H1 (cell line): ENCODE measurements around the gene MGMT. TPM values are rescaled to one million over a fixed set of nuclear protein-coding genes. Genes with fewer than 3 reads are reported as not detected.

Experiments
- ATF2 ChIP-seq: IDR thresholded peaks from 2 replicates; pipeline ENCODE4 v1.6.1; 2012; ENCODE audit warnings: low read length, inconsistent platforms
- CREB1 ChIP-seq: IDR thresholded peaks from 2 replicates; pipeline ENCODE4 v1.6.1; 2012; ENCODE audit warnings: inconsistent platforms
- POLR2A ChIP-seq, 2 experiments: IDR thresholded peaks; 1 replicate in 1 of 2; 2 replicates in 1 of 2; pipeline ENCODE4 v1.6.1; 2011; ENCODE audit warnings: low read depth in 2 of 2, low read length in 2 of 2, mild to moderate bottlenecking in 2 of 2; ENCODE audit errors: control extremely low read depth in 1 of 2
- RNF2 ChIP-seq: fragments of 200-900, 300-1000 bp; sonication (generic); IDR thresholded peaks from 2 replicates; pipeline ENCODE4 v1.7.1; 2016; ENCODE audit warnings: borderline replicate concordance, low read depth, mild to moderate bottlenecking, antibody characterized with exemption, low read length; ENCODE audit not compliant: poor library complexity, severe bottlenecking; ENCODE audit errors: missing control alignments
- polyA plus RNA-seq, 7 experiments: library from polyadenylated mRNA; depleted of rRNA in 3 of 7; stranded (reverse) in 5 of 7; unstranded in 2 of 7; fragments of >200 nt in 5 of 7; fragments of 200-250 nt in 2 of 7; gene quantifications; 1 replicate in 5 of 7; 2 replicates in 1 of 7; 4 replicates in 1 of 7; pipeline versions ENCODE4 v1.2.1 to v1.2.3, GENCODE V29; 2011 to 2013; ENCODE audit warnings: missing spikeins in 2 of 7, mixed read lengths in 2 of 7
- total RNA-seq: library from RNA; stranded (reverse); fragmentation: NEBNext Ultra II Directional; extraction: Animal tissue kit (Norgen Biotek cat#: 25700); gene quantifications from 2 replicates; pipeline ENCODE4 v1.2.1, GENCODE V29; 2021

Gene MGMT
- total and polyA plus RNA-seq, 2 of the 8 experiments (the other 6 are each of a cell fraction or from before 2014, with no cell fraction given): 9.9 to 10.7 TPM

- no peak for TF ChIP-seq ATF2
- no peak for TF ChIP-seq CREB1
- no peak for TF ChIP-seq RNF2
- TF ChIP-seq POLR2A (IDR thresholded peaks at IDR 0.05; ENCODE audit: control extremely low read depth in 1 of 2, low read depth in 2 of 2, low read length in 2 of 2): no peak
Measured at GRCh38 chr10:129772468-129773358, 305.7 kb downstream of the MGMT start (continued).
